SJSA1 (cell line): ENCODE results near the gene CDK14. TPM values are rescaled to one million over a fixed set of nuclear protein-coding genes. Genes with fewer than 3 reads are reported as not detected.

ENCODE experiments used
- DNase-seq, 2 experiments: peaks; one replicate each; pipeline ENCODE4 v3.0.0-alpha.2; 2015 to 2020; ENCODE audit warnings: low spot score in 2 of 2, low read depth in 1 of 2
- H3K27ac ChIP-seq: fragments of 250-450 bp; sonication (Bioruptor Pico); 2 replicates; pipeline ENCODE4 v1.5.1; 2020; ENCODE audit warnings: mild to moderate bottlenecking, moderate library complexity
- H3K27me3 ChIP-seq: fragments of 250-450 bp; sonication (Bioruptor Pico); replicated peaks from 2 replicates; pipeline ENCODE4 v1.5.1; 2020; ENCODE audit warnings: mild to moderate bottlenecking, moderate library complexity
- H3K36me3 ChIP-seq: fragments of 250-450 bp; sonication (Bioruptor Pico); 2 replicates; pipeline ENCODE4 v1.5.1; 2020; ENCODE audit warnings: mild to moderate bottlenecking
- H3K4me1 ChIP-seq: fragments of 250-450 bp; sonication (Bioruptor Pico); replicated peaks from 2 replicates; pipeline ENCODE4 v1.6.1; 2021; ENCODE audit warnings: mild to moderate bottlenecking
- H3K4me3 ChIP-seq: fragments of 250-450 bp; sonication (Bioruptor Pico); 2 replicates; pipeline ENCODE4 v1.5.1; 2020; ENCODE audit warnings: mild to moderate bottlenecking
- H3K9me3 ChIP-seq: fragments of 250-450 bp; sonication (Bioruptor Pico); replicated peaks from 2 replicates; pipeline ENCODE4 v1.5.1; 2020; ENCODE audit warnings: mild to moderate bottlenecking
- total RNA-seq: library from RNA; depleted of rRNA; stranded (reverse); fragments of >200 nt; shearing (Covaris generic); gene quantifications from 2 replicates; pipeline ENCODE4 v1.2.3, GENCODE V29; 2014

CDK14 gene
- total RNA-seq, 1 experiment from 2014 or later = 20.8 TPM

GRCh38 chr7:90816511-90817142 lies 220.5 kb downstream of the CDK14 start:
- Histone ChIP-seq H3K27me3 (no peaks in the 10 kb centered on the region), H3K4me3 (no peak overlapping the region), H3K4me1 (peaks cover 8% of the 10 kb centered on the region), H3K27ac (0 out of 2 replicates have a peak overlapping the region, but pooled peaks have one; percentile 2), H3K9me3 (no peaks in the 10 kb centered on the region), H3K36me3 (no peaks in the 10 kb centered on the region)
- DNase-seq = peak; percentile 49 to 63

GRCh38 chr7:90817151-90817550 lies 221.0 kb downstream of the CDK14 start:
- no peak for DNase-seq
- Histone ChIP-seq H3K9me3 (no peaks in the 10 kb centered on the region), H3K4me1 (peaks cover 8% of the 10 kb centered on the region), H3K27ac (no peak overlapping the region), H3K36me3 (no peaks in the 10 kb centered on the region), H3K27me3 (no peaks in the 10 kb centered on the region), H3K4me3 (no peak overlapping the region)

- Histone ChIP-seq H3K27me3 (no peaks in the 10 kb centered on the region), H3K9me3 (no peaks in the 10 kb centered on the region), H3K27ac (no peak overlapping the region)
These were observed 221.7 kb downstream of the CDK14 start for GRCh38 chr7:90817846-90818245.

GRCh38 chr7:90818341-90818740 lies 222.2 kb downstream of the CDK14 start:
- peaks cover 8% of the 10 kb centered on the region for H3K4me1 ChIP-seq
- H3K9me3 ChIP-seq = no peaks in the 10 kb centered on the region
- H3K27ac ChIP-seq = no peak overlapping the region
- no peaks in the 10 kb centered on the region for H3K27me3 ChIP-seq
- H3K4me3 ChIP-seq = no peak overlapping the region
- DNase-seq = no peak
- no peaks in the 10 kb centered on the region for H3K36me3 ChIP-seq

More at GRCh38 chr7:90817846-90818245, 221.7 kb downstream of the CDK14 start:
- Histone ChIP-seq H3K36me3 (no peaks in the 10 kb centered on the region), H3K4me3 (no peak overlapping the region), H3K4me1 (peaks cover 8% of the 10 kb centered on the region)
- no peak for DNase-seq

- H3K27ac ChIP-seq = no peak overlapping the region
- no peak for DNase-seq
- no peaks in the 10 kb centered on the region for H3K36me3 ChIP-seq
- H3K27me3 ChIP-seq = no peaks in the 10 kb centered on the region
- no peak overlapping the region for H3K4me3 ChIP-seq
- H3K4me1 ChIP-seq = peaks cover under 1% of the 10 kb centered on the region; the same call in 1 of the 2 replicates
- H3K9me3 ChIP-seq = no peaks in the 10 kb centered on the region
These were observed 226.0 kb downstream of the CDK14 start for GRCh38 chr7:90821961-90822620.

- H3K27me3 ChIP-seq = no peaks in the 10 kb centered on the region
- no peak overlapping the region for H3K27ac ChIP-seq
- no peaks in the 10 kb centered on the region for H3K36me3 ChIP-seq
- H3K9me3 ChIP-seq = no peaks in the 10 kb centered on the region
- H3K4me3 ChIP-seq = no peak overlapping the region
- DNase-seq = no peak
- H3K4me1 ChIP-seq = no peaks in the 10 kb centered on the region
These were observed 228.5 kb downstream of the CDK14 start for GRCh38 chr7:90824386-90825307.

GRCh38 chr7:90825779-90826178 lies 229.7 kb downstream of the CDK14 start:
- Histone ChIP-seq H3K27me3 (no peaks in the 10 kb centered on the region), H3K4me3 (no peak overlapping the region), H3K4me1 (no peaks in the 10 kb centered on the region), H3K36me3 (no peaks in the 10 kb centered on the region), H3K27ac (no peak overlapping the region), H3K9me3 (no peaks in the 10 kb centered on the region)
- no peak for DNase-seq

GRCh38 chr7:90828601-90829000 lies 232.5 kb downstream of the CDK14 start:
- no peaks in the 10 kb centered on the region for H3K36me3 ChIP-seq
- no peak overlapping the region for H3K27ac ChIP-seq
- DNase-seq = no peak
- no peaks in the 10 kb centered on the region for H3K4me1 ChIP-seq
- no peaks in the 10 kb centered on the region for H3K27me3 ChIP-seq
- no peak overlapping the region for H3K4me3 ChIP-seq
- no peaks in the 10 kb centered on the region for H3K9me3 ChIP-seq

GRCh38 chr7:90830308-90830707 lies 234.2 kb downstream of the CDK14 start:
- no peaks in the 10 kb centered on the region for H3K4me1 ChIP-seq
- DNase-seq = no peak
- H3K36me3 ChIP-seq = no peaks in the 10 kb centered on the region
- no peaks in the 10 kb centered on the region for H3K9me3 ChIP-seq
- H3K4me3 ChIP-seq = no peak overlapping the region
- H3K27me3 ChIP-seq = no peaks in the 10 kb centered on the region
- H3K27ac ChIP-seq = no peak overlapping the region

- Histone ChIP-seq H3K4me1 (no peaks in the 10 kb centered on the region), H3K27ac (no peak overlapping the region), H3K4me3 (no peak overlapping the region), H3K9me3 (no peaks in the 10 kb centered on the region), H3K36me3 (0 out of 2 replicates have a peak, but pooled peaks cover 3% of the 10 kb centered on the region), H3K27me3 (no peaks in the 10 kb centered on the region)
- DNase-seq = no peak
These were observed 236.6 kb downstream of the CDK14 start for GRCh38 chr7:90832726-90833125.

GRCh38 chr7:90833443-90833842 lies 237.3 kb downstream of the CDK14 start:
- Histone ChIP-seq H3K4me1 (no peaks in the 10 kb centered on the region), H3K36me3 (0 out of 2 replicates have a peak, but pooled peaks cover 3% of the 10 kb centered on the region), H3K27ac (no peak overlapping the region), H3K9me3 (no peaks in the 10 kb centered on the region), H3K4me3 (no peak overlapping the region), H3K27me3 (no peaks in the 10 kb centered on the region)
- no peak for DNase-seq

GRCh38 chr7:90834771-90835170 lies 238.7 kb downstream of the CDK14 start:
- H3K27ac ChIP-seq = no peak overlapping the region
- DNase-seq = no peak
- H3K9me3 ChIP-seq = peaks cover 4% of the 10 kb centered on the region; the same call in 1 of the 2 replicates
- peaks cover 7% of the 10 kb centered on the region; the same call in 1 of the 2 replicates for H3K36me3 ChIP-seq
- no peaks in the 10 kb centered on the region for H3K4me1 ChIP-seq
- H3K27me3 ChIP-seq = no peaks in the 10 kb centered on the region
- H3K4me3 ChIP-seq = no peak overlapping the region

- Histone ChIP-seq H3K27ac (no peak overlapping the region), H3K9me3 (peaks cover 4% of the 10 kb centered on the region; the same call in 1 of the 2 replicates), H3K4me3 (no peak overlapping the region), H3K27me3 (no peaks in the 10 kb centered on the region), H3K4me1 (no peaks in the 10 kb centered on the region), H3K36me3 (peaks cover 7% of the 10 kb centered on the region; the same call in 1 of the 2 replicates)
- no peak for DNase-seq
These were observed 239.7 kb downstream of the CDK14 start for GRCh38 chr7:90835861-90836260.
